Stimulated activated CD4-positive, alpha-beta T cell treated with anti-CD3 and anti-CD28 coated beads, Interleukin-2, amount 100 ng/mL, for 4 hours (primary cell): ENCODE data around the gene TENM3.
"Not testable (repeated sequence)": the region's sequence is repeated elsewhere in the genome, so short reads cannot be mapped to it uniquely, and the experiment has no call there.

Source experiments
- DNase-seq: peaks from one replicate; pipeline ENCODE4 v3.0.0-alpha.2; 2020; ENCODE audit warnings: low read depth

TENM3 gene

DNA sequence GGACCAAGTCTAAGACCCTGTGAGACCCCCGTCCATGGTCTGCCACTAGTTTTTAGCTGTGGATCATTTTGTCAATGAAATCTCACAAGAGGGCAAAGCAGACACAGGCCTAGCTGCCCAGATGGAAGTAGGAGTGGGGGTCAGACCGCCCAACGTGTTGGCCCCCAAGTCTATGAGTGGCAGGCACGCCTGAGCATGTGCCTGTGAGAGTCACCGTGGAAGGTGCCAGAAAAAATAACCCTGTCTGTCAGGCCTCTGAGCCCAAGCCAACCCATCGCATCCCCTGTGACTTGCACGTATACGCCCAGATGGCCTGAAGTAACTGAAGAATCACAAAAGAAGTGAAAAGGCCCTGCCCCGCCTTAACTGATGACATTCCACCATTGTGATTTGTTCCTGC lies 570.9 kb downstream of the TENM3 start:
- DNase-seq = not testable (repeated sequence)

DNA sequence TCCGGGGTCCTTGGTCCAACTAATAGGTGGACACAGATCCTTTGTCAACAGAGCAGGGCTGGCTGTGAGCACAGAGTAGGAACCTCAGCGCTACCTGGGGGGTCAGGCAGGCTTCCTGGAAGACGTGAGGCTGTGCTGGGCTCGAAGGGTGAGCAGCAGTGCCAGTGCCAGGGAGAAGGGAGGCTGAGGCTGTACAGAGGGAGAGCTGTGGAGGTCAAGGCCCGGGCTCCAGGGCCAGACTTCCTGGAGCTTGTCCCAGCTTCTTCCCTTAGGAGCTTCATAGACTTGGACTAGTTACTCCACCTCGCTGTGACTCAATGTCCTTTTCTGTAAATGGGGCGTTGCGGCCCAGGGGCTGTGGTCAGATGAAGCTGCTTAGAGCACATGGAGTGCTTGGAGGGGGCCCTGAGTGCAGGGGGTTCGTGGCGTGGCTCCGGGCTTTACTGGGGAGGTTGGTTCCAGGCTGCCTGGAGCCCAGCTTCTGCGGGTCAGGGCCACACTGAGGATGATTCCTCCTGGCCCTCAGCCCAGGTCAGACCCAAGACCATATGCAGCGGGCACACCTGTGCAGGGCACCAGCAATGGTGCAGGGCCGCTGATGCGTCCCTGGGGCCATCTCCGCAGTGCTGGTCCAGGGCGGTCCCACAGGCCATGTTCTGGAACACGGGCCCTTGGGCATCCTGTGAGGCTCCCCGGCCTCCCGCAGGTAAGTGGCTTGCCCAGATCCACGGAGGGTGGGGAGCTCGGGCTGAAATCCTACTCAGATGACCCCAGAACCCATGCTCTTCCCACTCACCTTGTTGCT lies 575.9 kb downstream of the TENM3 start:
- no peak for DNase-seq

DNA sequence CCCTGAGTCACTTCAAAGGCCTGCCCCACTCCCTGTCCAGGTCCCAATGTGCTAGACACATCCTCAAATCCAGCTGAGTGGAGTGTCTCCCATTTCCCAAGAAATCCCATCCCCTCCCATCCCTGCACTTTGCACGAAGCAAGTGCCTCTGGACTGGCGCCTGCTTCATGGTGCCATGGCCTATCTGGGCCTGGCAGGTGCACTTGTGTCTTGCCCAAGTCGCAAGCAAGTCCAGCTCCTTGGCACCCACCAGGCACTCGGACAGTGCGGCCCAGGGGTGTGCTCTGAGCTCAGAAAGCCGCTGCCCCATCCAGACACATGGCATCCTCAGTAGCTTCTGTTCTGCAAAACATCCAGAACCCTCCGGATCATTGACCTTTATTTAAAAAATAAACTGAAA lies 576.5 kb downstream of the TENM3 start:
- no peak for DNase-seq

DNA sequence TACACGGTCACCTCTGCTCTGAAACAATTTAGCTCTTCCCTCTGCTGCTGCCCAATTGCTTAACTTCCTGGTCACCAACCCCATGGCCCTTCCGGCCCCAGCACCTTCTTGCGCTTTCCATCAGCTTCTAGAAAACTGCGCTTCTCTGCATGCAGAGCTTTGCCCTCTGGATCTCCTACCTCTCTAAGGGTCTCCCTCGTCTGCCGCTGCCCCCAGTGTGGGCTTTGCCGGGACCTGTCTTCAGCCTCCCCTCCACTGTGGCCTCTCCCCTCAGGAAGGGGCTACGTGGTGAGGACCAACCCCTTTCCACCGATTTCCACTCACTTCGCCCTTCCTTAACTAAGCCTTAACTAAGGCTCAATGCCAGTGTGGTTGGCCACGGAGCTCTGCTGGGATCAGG lies 579.4 kb downstream of the TENM3 start:
- DNase-seq = no peak

DNA sequence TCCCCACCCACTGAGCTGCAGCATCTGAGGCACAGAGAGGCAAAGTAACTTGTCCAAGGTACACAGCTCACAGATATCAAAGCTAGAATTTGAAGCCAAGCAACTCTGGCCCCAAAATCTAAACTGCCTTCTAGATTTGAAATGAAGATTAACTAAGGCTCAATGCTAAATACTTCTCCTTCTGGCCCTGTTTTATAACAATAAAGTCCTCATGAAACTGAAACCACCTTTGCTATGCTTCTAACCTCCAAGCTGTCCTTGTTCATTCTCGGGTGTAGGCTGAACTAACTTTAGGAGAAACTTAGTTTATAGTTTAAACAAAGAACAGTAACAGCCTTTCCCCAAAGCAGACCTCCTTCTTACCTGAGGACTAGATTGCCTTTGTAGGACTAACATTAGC lies 580.4 kb downstream of the TENM3 start:
- no peak for DNase-seq

DNA sequence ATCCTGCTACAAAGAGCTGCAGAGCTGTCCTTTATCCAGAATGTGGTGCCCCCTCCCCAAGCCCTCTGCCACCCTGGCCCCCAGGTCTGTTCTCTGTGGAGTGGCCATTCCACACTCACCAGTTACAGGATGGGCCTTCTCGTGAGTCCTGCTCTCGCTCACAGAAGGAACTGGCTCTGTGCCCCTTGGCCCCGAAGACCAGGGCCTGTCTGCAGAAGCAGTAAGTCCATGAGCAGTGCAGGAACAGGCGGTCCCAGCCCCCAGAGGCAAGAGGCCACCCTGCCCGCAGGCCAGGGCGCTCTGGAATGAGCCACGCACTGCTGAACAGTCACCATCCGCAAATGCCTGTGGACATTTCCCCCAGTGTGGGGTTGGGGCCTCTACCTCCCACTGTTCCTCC lies 581.8 kb downstream of the TENM3 start:
- no peak for DNase-seq

DNA sequence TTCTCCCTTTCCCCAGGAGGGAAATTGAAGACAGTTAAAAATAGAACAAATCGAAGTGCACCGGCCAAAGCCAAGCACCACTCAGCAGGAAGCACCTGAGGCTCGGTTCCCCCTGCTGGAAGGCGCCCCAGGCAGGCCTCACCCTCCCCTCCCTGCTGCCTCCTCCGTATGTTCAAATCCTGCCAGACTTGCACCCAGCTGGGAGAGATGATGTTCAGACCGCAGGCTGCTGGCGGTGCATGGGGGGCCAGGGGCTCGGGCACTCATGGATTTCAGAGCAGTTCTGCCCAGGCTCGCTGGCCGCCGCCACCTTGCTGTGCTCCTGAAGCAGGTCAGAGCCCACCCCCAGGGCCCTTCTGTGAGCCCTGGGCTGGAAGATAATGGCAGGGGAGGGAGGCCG lies 582.6 kb downstream of the TENM3 start:
- DNase-seq = no peak

DNA sequence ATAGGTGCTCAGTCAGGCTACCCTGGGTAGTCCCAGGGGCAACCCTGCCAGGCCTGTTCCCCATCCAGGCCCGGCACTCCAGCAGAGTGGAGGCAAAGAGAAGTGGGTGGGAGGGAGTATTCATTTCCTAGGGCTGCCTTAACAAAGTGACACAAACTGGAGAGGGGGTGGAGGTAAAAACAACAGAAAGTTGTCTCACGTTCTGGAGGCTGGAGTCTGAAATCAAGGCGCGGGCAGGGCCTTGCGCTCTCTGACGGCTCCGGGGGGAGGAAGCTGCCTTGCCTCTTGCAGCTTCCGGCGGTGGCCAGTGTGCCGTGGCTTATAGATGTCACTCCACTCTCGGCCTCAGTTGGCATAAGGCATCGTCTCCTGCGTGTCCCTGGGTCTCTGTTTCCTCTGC lies 583.2 kb downstream of the TENM3 start:
- DNase-seq = no peak

DNA sequence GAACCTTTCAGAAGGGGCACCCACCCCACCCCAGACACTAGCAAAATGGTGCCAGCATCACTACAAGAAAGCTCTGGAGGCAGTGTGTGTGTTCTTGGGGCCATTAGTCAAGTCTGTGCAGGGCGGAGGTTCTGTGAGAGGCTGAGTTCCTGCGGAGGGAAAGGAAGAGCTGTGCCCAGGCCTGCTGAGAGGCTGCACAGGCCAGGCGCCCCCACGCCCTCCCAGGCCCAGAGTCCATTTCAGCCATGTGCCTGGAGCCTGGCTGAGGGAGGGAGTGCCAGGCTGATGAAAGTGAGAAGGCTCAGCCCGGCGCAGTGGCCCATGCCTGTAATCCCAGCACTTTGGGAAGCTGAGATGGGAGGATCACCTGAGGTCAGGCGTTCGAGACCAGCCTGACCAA lies 584.0 kb downstream of the TENM3 start:
- no peak for DNase-seq

DNA sequence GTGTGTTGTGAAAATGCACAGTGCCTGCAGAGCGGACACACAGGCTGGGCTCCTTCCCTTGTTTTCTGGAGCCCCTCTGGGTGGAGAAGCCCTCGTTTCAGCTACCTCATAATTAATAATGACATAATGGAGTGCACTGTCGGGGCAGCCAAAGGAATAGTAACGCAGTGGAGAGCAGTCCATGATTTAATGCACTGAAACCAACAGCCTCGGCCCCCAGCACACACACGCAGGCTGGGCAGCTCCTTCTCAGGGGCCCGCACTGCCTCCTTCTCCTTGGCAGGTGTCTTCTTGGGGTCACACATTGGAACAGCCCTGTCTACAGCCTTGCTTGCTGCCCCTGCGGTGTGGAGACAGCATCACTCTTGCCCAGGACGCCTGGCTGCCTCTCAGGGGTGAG lies 584.8 kb downstream of the TENM3 start:
- no peak for DNase-seq

DNA sequence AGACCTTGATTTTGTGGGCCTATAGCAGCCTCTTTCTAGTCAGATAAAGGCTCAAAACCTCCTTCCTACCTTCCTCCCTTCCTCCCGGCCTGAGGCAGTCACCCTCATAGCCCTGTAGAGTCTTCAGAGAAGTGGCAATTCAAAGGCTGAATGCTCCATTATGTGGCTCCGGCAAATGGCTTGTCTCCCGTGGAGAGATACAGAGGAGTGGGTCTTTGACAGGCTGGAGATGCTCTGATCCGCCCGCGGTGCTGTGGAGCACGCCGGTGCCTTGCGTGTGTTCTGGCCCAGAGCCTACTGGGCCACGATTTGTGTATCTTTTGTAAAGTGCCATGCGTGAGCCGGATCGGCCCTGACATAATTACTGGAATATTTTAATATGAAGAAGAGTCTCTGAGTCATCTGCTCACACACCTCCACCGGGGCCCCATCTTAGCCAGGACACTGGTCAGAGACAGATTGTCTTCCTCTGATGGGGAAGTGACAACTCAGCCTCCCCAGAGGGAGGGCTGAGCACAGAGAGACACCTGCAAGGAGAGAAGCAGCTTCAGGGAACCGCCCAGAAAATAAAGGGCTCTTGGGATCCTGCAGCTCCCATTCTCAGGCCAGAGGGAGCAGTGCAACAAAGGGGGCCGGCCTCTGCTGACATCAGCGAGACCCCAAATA lies 585.3 kb downstream of the TENM3 start:
- DNase-seq = no peak

DNA sequence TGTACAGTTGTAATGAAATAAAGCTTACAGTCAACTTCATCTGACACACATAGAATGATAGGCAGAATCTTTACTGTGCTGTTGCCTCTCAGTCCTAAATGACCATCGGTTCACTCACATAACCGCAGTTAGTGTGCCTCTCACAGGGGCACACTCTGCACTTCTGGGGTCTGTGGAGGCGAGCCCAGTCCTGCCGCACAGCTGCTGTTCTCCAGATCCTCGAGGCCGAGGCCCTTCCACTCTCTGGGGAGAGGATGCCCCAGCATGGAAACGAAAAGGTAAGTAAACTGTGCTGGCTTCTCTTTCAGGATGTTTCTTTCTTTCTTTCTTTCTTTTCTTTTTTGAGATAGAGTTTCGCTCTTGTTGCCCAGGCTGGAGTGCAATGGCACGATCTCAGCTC lies 586.0 kb downstream of the TENM3 start:
- DNase-seq = no peak

DNA sequence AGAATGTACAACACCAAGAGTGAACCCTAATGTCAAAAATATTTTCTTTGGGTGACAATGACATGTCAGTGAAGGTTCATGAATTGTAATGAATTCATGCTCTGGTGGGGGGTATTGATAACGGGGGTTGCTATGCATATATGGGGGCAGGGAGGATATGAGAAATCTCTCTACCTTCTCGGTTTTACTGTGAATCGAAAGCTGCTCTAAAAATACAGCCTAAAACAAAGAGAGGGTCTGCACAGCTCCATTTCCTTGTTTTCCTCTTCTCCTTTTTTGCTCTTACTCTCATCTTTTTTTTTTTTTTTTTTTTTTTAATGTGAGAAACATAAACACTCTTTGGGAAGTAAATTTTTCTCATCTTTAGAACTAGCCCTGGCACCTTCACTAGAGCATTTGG lies 588.2 kb downstream of the TENM3 start:
- no peak for DNase-seq

DNA sequence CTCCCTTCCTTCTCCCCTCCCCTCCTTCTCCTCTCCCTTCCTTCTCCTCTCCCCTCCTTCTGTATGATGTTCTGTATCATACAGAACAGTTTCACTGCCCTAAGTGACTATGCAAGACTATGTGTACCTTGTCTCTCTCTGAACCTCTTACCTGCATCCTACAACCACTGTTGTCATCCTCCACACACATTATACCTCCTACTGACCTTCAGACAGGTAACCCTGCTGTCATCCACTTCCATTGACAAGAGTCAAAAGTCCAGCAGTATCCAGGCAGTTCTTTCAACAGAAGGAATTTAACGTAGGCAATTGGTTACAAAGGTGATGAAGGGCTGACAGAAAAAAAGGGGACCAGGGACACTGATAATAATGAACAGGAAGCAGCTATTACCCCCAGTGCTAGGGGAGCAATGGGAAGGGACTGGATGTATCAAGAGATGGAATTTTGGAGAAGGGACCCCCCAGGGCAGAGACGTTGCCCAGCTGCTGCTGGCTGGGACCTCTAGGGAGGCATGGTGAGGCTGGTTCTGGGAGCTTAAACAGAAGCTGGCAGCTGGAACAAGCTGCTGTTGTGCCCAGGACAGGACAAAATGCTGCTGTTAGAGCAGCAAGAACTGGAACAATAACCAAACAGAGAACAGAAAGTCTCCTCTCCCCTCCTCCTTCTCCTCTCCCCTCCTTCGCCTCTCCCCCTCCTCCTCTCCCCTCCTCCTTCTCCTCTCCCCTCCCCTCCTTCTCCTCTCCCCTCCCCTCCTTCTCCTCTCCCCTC lies 589.3 kb downstream of the TENM3 start:
- no peak for DNase-seq

DNA sequence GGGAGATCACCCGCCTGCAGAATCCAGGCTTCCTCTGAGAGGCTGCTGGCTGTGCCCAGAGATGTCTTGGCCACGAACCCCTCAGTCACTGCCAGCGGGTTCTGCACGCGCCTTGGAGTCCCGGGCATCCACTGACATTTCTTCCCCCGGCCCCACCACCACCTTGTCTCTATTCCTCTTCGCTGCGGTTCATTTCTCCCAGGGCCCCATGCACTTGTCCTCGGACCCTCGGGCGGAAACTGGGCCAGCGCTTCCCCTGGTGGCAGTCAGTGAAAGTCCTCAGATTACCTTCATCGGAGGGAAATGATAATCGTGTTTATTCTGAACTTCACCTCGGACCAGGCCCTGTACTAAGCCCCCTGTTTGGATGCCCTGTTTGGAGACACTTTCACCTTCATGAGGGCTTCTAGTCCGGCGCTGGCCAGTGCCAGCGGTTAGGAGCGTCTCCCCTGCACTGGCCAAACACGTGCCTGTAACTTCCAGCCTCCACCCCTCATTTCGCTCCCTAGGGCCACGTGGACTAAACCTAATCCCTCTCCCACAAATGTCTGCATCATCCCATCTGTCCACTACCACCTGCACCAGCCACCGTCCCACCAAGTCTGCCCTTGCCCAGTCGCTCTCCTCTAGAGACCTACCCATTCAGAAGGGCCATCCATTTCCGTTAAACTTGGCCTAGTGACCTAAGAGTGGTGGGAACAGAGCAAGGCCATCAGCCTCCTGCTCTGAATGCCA lies 592.0 kb downstream of the TENM3 start:
- DNase-seq = no peak

DNA sequence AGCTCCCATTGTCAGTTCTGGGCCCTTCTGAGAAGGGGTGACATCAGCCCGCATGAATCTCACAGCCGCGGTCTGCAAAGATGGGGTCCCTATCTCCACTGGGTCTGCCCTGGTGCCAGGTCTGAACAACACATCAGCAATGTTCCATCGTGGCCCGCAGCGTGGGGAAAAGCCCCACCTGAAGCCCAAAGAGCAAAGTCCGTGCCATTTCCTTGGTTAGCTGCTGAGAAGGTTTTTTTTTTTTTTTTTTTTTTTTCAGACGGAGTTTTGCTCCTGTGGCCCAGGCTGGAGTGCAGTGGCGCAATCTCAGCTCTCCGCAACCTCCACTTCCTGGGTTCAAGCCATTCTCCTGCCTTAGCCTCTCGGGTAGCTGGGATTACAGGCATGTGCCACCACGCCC lies 594.6 kb downstream of the TENM3 start:
- no peak for DNase-seq

DNA sequence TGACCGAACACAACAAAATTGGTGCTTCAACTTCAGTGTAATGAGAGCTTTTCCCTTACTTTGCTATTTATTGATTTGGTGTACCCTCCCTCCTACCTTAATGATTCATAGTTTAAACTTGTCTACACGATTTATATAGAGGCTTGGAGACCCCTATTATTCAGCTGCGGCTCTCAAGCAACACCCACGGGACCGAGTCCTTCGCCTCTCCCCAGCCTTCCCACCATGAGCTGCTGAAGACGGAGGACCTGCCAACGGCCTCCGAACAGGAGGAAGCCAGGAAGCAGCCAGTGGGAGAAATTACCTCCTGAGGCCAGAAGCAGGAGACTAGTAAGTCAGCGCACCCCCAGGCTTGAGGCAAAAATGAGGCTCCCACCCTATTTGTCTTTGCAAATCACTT lies 595.3 kb downstream of the TENM3 start:
- DNase-seq = no peak

DNA sequence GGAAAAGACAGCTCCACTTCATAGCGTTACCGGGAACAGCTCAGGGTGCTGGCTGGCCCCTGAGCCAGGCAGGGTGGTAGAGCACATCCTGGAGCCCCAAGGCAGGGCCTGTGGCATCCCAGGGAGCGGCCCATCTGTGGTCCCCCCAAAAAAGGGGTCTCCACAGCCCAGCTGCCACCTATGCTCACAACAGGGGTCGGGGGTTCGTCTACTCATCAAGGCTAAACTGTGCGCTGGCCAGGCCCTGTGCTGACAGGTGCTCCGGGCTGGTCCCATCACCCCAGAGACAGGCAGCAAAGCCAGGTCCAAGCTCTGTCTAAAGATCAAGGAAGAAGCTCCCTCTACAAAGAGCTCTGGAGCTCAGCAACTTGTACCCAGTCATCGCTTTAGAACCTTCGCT lies 596.1 kb downstream of the TENM3 start:
- DNase-seq = no peak

DNA sequence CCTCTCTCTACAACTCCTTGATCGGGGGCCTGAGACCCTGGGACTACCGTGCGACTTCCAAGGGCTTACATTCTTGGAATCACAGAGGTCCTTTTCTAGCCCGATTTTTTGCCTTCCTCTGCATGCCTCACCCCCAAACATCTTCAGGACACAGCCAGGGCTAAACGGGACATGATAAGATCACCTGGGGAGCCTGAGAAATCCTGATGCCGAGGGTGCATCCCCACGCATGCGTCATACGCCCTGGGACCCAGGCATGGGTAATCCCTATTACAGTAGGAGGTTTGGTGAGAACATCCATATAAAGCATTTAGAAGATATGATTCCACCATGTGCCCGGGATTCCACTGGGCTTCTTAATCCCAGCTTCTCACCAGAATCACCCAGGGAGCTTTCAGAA lies 596.9 kb downstream of the TENM3 start:
- no peak for DNase-seq

DNA sequence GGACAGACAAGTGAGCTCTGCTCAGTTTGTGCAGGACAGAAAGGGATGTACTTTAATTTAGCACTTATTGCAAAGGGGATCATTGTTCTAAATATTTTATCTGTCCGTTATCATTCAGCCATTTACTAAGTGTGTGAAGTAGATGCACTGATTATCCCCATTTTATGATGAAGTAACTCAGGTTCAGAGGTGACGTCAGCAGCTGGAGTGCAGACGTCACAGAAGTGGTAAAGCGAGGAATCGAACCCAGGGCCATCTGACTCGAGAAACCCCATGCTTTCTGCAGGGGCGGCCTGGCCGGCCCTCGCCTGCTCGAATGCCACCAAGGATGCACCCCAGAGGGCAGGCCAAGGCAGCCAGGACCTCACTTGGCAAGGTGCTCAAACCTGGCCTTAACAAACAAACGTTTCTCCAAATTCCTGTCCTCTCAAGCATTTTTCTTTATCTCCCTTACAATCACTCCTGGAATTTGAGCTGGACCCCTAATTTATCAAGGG lies 599.0 kb downstream of the TENM3 start:
- DNase-seq = no peak

DNA sequence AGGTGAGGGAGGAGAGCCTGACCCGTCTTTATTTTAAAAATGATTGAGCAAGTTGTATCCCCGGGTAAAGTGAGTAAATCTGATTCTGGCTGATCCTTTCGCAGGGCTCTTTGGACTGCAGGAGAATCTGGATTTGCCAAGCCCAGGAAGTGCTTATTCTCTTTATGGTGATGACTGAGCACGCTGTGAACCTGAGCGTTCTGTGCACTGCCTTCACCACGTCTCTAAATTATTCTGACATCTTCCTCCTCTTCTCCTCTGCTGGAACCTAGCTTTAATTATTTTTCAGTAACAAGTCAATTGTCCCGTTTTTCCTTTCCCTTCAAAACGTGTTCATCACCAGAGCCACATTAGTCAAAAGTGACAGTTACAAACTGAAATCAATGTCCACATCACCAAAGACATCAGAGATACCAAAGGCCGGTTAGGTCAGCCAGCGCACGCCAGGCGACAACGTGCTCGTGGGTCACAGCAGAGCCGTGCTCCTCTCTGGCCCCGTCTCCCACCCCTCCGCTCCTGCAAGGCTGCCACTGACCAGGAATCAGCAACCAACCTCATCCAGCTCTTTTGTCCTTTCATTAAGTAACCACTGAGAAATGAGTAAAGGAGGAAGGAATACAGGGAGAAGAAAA lies 599.7 kb downstream of the TENM3 start:
- DNase-seq = no peak

DNA sequence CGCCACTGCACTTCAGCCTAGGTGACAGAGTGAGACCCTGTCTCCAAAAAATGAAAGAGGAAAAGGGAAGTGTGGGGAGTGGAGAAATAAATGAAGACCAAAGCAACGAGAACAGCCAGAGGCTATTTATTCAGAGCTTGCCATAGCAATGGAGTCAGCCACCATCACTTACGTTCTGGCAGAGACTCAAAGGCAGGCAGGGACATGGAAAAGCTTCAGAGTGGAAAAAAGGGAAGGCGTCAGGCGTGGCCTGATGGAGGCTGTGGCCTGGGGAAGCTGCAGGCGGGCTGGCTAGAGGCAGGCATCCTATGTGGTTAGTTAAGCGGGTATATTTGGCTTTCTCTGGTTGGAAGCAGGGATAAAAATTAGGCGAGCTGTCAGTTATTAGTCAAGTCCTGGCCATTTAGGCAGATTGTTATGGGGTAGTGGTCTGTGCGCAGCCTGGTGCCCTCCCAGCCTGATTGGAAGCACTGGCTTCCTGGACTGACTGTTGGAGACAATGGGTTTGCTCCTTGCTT lies 600.7 kb downstream of the TENM3 start:
- no peak for DNase-seq
